ENCODE measurements around the gene IMMP2L. TPM values are rescaled to one million over a fixed set of nuclear protein-coding genes. Genes with fewer than 3 reads are reported as not detected.

Gene IMMP2L
- total and polyA plus RNA-seq, 2 of the 13 experiments (the other 11 are each of a cell fraction or from before 2014, with no cell fraction given) = 7.8 to 16.9 TPM

DNA sequence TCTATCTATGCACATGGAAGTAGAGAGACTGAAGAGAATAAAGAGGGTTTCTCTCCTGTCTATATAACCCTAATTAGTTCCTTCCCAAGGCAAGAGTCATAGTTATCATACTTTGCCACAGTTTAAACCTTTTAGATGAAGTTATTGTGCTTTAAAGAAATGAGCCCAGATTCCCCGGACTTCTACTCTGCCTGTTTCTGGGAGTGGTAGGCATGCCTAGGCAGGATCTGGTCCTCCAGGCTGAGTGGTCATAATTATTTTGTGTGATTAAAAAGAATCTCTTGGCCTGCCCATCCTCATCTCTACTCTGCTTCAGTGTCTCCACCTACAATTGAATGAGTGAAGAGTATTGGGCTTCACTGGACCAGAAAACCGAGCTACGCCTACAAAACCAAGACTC, 179.2 kb downstream of the IMMP2L start:
- Histone ChIP-seq H3K9ac (ENCODE audit: insufficient read depth, low read depth, low read length) (no peak overlapping the region), H3K4me2 (ENCODE audit: low read depth, low read length) (no peak overlapping the region), H3K36me3 (replicated peaks in 1 of 2; ENCODE audit: control insufficient read depth in 1 of 2, insufficient read depth in 2 of 2, low read length in 2 of 2) (no peaks in the 10 kb centered on the region), H3K27ac (ENCODE audit: extremely low read length, insufficient read depth, low read length) (no peak overlapping the region), H4K20me1 (ENCODE audit: insufficient read depth, low read length) (no peaks in the 10 kb centered on the region; the same call in 1 of the 2 replicates), H3K79me2 (ENCODE audit: insufficient read depth, low read length) (no peaks in the 10 kb centered on the region), H3K4me1 (ENCODE audit: insufficient read depth, low read length) (peaks cover 17% of the 10 kb centered on the region), H3K27me3 (ENCODE audit: control insufficient read depth in 1 of 2, insufficient read depth in 2 of 2, low read length in 2 of 2) (no peaks in the 10 kb centered on the region), H3K9me3 (ENCODE audit: low read length) (no peaks in the 10 kb centered on the region), H3K4me3 (replicated peaks in 1 of 3; ENCODE audit: insufficient read depth in 1 of 3, low read depth in 2 of 3, low read length in 3 of 3) (no peak overlapping the region), H2AFZ (ENCODE audit: low read length) (no peak overlapping the region)
- BruUV-seq (replicated peaks) = no TSS peak
- CTCF ChIA-PET (ENCODE audit: low intra/inter-chr PET ratio, low total read pairs) = no interaction called here
- WGBS (ENCODE audit: low lambda C conversion rate) = 85% methylated on average over 3 of the region's 3 CpGs
- DNase-seq (ENCODE audit: low spot score) (no peak), FAIRE-seq (no peak), ATAC-seq (no peak)
- TF ChIP-seq ZNF225 (CRISPR knock-in tag; IDR thresholded peaks at IDR 0.05) (no peak), SIN3A (IDR thresholded peaks at IDR 0.05; ENCODE audit: borderline replicate concordance, low read depth, low read length) (no peak), ERF (CRISPR knock-in tag; IDR thresholded peaks at IDR 0.05) (no peak), SRY (CRISPR knock-in tag; IDR thresholded peaks at IDR 0.05) (no peak), ZNF430 (CRISPR knock-in tag; IDR thresholded peaks at IDR 0.05) (no peak), JUNB (CRISPR knock-in tag; IDR thresholded peaks at IDR 0.05; ENCODE audit: borderline replicate concordance) (no peak), AGO1 (IDR thresholded peaks at IDR 0.05; ENCODE audit: low read depth, low read length, poor library complexity, severe bottlenecking) (no peak), ZNF460 (CRISPR knock-in tag; IDR thresholded peaks at IDR 0.05; ENCODE audit: borderline replicate concordance) (no peak), MATR3 (CRISPR knock-in tag; IDR thresholded peaks at IDR 0.05) (no peak), AKAP8 (CRISPR knock-in tag; IDR thresholded peaks at IDR 0.05) (no peak)
- TF ChIP-seq, protein P1, sequence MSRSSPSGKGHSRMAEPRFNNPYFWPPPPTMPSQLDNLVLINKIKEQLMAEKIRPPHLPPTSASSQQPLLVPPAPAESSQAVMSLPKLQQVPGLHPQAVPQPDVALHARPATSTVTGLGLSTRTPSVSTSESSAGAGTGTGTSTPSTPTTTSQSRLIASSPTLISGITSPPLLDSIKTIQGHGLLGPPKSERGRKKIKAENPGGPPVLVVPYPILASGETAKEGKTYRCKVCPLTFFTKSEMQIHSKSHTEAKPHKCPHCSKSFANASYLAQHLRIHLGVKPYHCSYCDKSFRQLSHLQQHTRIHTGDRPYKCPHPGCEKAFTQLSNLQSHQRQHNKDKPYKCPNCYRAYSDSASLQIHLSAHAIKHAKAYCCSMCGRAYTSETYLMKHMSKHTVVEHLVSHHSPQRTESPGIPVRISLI (CRISPR knock-in tag; IDR thresholded peaks at IDR 0.05; ENCODE audit: borderline replicate concordance) = no peak
- TF ChIP-seq, protein P2, sequence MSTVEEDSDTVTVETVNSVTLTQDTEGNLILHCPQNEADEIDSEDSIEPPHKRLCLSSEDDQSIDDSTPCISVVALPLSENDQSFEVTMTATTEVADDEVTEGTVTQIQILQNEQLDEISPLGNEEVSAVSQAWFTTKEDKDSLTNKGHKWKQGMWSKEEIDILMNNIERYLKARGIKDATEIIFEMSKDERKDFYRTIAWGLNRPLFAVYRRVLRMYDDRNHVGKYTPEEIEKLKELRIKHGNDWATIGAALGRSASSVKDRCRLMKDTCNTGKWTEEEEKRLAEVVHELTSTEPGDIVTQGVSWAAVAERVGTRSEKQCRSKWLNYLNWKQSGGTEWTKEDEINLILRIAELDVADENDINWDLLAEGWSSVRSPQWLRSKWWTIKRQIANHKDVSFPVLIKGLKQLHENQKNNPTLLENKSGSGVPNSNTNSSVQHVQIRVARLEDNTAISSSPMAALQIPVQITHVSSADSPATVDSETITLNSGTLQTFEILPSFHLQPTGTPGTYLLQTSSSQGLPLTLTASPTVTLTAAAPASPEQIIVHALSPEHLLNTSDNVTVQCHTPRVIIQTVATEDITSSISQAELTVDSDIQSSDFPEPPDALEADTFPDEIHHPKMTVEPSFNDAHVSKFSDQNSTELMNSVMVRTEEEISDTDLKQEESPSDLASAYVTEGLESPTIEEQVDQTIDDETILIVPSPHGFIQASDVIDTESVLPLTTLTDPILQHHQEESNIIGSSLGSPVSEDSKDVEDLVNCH (CRISPR knock-in tag; IDR thresholded peaks at IDR 0.05) = no peak
- TF ChIP-seq, protein P3, sequence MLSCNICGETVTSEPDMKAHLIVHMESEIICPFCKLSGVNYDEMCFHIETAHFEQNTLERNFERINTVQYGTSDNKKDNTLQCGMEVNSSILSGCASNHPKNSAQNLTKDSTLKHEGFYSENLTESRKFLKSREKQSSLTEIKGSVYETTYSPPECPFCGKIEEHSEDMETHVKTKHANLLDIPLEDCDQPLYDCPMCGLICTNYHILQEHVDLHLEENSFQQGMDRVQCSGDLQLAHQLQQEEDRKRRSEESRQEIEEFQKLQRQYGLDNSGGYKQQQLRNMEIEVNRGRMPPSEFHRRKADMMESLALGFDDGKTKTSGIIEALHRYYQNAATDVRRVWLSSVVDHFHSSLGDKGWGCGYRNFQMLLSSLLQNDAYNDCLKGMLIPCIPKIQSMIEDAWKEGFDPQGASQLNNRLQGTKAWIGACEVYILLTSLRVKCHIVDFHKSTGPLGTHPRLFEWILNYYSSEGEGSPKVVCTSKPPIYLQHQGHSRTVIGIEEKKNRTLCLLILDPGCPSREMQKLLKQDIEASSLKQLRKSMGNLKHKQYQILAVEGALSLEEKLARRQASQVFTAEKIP (CRISPR knock-in tag; IDR thresholded peaks at IDR 0.05; ENCODE audit: borderline replicate concordance) = no peak
- TF ChIP-seq, protein P4, sequence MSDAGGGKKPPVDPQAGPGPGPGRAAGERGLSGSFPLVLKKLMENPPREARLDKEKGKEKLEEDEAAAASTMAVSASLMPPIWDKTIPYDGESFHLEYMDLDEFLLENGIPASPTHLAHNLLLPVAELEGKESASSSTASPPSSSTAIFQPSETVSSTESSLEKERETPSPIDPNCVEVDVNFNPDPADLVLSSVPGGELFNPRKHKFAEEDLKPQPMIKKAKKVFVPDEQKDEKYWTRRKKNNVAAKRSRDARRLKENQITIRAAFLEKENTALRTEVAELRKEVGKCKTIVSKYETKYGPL (CRISPR knock-in tag; IDR thresholded peaks at IDR 0.05) = no peak
- intact Hi-C loops (cut with micrococcal nuclease; ENCODE audit: unreplicated experiment) (no loop called here), in situ Hi-C loops (cut with HindIII; ENCODE audit: extremely low pct_ligation_motif_present, low pct_unique_long_range_greater_than_20kb) (no loop called here)
- POLR2A ChIA-PET = no interaction called here

All from HepG2 (cell line).